ENCODE results near the gene IL15.

- TF ChIP-seq CTCF (IDR thresholded peaks at IDR 0.05) (no peak), POLR2A (IDR thresholded peaks at IDR 0.05) (no peak)
Observed at GRCh38 chr4:141630854-141631253, 5.5 kb upstream of the IL15 start.
